ENCODE measurements around the gene CCDC85C.

The CCDC85C gene

DNA sequence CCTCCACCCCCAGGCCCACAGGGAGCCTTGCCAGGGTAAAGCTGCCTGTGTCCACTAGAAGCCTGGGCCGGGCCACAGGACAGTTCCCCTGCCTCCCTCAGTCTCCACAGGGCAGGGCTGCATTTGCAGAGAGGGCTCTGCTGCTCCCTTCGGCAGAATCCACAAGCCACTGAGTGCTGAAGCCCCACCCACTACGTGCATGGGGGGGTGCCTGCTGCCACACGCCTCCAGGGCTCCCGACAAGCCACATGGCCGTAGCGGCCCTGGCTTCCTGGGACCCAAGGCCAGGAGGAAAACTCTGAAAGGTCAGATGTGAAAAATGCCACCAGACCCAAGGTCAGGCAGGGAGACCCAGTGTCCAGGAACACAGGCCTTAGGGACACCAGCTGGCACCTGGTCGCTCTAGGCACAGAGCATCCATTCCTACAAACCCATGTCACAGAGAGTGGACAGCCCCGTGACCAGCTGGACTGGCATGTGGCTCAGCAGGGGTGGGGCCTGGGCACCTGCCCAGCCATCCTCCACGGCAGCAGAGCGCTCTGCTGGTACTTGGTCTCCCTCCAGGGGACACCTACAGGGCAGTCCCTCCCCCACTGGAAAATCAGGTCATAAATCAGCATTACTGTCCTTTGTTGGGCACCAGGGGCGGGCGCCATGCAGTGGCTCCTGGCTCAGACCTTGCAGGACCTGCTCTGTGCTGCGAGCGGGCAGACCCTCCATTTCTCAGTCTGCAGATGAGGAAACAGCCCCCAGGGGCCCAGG is 42.9 kb downstream of the CCDC85C start:
- no peak for DNase-seq (ENCODE audit: low spot score)
- TF ChIP-seq, protein P1, sequence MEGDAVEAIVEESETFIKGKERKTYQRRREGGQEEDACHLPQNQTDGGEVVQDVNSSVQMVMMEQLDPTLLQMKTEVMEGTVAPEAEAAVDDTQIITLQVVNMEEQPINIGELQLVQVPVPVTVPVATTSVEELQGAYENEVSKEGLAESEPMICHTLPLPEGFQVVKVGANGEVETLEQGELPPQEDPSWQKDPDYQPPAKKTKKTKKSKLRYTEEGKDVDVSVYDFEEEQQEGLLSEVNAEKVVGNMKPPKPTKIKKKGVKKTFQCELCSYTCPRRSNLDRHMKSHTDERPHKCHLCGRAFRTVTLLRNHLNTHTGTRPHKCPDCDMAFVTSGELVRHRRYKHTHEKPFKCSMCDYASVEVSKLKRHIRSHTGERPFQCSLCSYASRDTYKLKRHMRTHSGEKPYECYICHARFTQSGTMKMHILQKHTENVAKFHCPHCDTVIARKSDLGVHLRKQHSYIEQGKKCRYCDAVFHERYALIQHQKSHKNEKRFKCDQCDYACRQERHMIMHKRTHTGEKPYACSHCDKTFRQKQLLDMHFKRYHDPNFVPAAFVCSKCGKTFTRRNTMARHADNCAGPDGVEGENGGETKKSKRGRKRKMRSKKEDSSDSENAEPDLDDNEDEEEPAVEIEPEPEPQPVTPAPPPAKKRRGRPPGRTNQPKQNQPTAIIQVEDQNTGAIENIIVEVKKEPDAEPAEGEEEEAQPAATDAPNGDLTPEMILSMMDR (IDR thresholded peaks at IDR 0.05; ENCODE audit: extremely low read depth, insufficient read depth, missing control alignments), result no peak
- in situ Hi-C loops (cut with MboI; ENCODE audit: low pct_unique_long_range_greater_than_20kb, low sequenced_read_pairs, unreplicated experiment), result no loop called here

DNA sequence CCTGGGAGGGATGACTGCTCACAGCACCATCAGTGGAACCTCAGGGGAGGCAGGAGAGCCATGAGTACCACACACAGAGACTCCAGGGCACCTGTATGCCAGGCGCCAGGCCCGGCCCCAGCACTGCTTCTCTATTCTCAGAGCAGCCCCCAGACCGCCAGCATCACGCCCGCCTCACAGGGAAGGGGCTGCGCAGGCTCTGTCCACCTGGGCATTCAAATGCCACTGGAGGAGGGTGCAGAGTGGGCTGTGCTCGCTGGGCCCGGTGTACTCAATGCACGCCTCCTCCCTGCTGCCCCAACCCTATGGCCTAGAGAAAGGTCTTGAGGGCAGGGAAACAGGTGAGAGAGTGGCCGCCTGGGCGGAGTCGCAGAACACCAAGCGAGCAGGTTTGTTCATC is 43.6 kb downstream of the CCDC85C start:
- TF ChIP-seq, protein P1 (IDR thresholded peaks at IDR 0.05; ENCODE audit: extremely low read depth, insufficient read depth, missing control alignments), result no peak
- no peak for DNase-seq (ENCODE audit: low spot score)
- in situ Hi-C loops (cut with MboI; ENCODE audit: low pct_unique_long_range_greater_than_20kb, low sequenced_read_pairs, unreplicated experiment), result no loop called here

DNA sequence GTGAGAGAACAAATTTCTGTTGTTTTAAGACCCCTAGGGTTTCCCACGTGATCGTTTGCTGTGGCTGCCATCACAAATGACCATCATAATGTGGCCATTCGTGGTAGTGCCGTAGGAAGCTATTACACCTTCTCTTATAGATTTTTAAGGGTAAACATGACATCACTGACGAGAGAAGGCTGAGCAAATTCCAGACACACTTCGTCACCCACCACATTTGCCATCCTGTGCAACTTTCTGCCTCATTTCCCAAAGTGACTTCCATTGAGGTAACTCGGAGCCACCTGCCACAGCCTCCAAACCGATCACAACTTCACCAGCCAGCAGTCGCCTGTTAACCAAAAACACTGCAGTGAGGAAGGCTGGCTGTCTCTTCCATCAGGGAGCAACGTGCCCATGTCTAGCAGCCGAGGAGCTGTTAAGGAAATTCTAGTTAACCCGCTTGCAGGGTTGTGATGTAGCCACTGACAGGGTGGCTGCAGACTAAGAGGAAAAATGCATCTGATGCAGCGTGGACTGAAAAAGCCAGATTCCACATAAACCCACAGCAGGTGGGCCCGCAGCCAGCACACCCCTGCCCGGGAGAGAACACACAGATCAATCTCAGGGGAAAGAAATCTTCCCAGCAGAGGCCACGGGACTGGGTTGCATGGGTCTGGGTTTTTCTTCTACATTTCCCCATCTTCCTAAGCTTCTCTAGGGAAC is 44.6 kb downstream of the CCDC85C start:
- in situ Hi-C loops (cut with MboI; ENCODE audit: low pct_unique_long_range_greater_than_20kb, low sequenced_read_pairs, unreplicated experiment), result no loop called here
- TF ChIP-seq, protein P1 (IDR thresholded peaks at IDR 0.05; ENCODE audit: extremely low read depth, insufficient read depth, missing control alignments), result no peak
- no peak for DNase-seq (ENCODE audit: low spot score)

DNA sequence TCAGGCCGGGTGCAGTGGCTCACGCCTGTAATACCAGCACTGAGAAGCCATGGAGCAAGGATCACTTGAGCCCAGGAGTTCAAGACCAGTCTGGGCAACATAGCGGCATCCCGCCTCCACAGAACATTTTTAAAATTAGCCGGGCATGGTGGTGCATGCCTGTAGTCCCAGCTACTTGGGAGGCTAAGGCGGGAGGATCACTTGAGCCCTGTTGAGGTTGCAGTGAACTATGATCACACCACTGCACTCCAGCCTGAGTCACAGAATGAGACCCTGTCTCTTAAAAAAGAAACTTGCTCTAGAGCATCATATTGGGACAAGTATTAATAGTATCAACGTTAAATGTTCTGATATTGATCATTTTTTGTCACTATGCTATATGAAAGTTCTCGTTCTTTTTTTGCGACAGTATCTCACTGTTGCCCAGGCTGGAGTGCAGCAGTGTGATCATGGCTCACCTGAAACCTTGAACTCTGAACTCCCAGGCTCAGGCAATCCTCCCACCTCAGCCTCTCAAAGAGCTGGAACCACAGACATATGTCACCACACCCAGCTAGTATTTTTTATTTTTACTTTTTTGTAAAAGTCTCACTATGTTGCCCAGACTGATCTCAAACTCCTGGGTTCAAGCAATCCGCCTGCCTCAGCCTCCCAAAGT is 47.7 kb downstream of the CCDC85C start:
- no peak for DNase-seq (ENCODE audit: low spot score)
- TF ChIP-seq, protein P1 (IDR thresholded peaks at IDR 0.05; ENCODE audit: extremely low read depth, insufficient read depth, missing control alignments), result no peak
- in situ Hi-C loops (cut with MboI; ENCODE audit: low pct_unique_long_range_greater_than_20kb, low sequenced_read_pairs, unreplicated experiment), result no loop called here

DNA sequence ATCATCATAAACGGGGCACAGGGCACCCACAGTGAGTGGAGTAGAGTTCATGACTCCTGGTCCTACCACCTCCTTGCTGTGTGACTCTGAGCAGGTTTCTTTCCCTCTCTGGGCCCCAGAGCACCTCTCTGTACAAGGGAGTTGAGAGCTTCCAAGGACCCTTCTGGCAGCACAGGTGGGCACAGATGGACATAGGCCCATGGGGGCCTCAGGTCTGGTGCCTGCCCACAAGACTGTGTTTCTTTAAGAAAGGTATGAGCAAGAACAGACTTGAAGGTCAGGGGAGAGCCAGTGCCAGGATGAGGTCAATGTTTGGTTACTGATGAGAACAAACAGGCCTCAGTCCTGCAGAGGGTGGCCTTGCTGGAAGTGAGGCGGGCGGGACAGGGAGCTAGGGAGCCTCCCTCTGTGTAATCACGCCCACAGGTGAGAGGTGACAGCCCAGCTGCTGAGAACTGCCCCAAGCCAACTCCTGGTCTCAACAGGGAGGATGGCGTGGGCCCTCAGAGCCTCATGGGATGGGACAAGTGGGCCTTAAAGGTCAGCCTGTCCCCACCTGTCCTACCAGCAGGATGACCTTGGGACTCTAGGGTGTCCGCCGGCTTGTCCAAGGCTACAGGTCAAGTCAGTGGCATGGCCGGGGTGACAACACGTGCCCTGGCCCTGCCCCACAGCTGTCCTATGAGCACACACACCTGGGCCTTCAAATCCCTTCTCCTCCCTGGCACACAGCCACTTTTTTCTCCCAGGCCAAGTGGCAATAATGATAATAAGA is 49.1 kb downstream of the CCDC85C start:
- in situ Hi-C loops (cut with MboI; ENCODE audit: low pct_unique_long_range_greater_than_20kb, low sequenced_read_pairs, unreplicated experiment), result no loop called here
- no peak for DNase-seq (ENCODE audit: low spot score)
- TF ChIP-seq, protein P1 (IDR thresholded peaks at IDR 0.05; ENCODE audit: extremely low read depth, insufficient read depth, missing control alignments), result no peak

DNA sequence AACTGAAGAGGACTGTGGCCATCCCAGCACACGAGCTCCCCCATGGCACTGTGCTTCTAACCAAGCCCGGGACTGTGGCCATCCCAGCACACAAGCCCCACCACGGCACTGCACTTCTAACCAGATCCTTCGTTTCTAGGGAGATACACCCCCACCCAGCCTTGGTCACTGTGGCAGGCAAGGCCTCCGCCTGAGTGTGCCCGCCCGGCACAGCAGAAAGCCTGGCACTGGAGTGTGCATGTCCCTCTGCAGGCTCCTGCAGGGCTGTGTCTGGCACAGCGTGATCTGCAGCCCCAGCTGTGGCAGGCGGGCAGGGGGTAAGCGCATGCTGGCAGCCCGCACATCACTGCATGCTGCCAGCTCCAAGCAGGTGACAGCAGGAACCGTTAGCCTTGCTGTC is 49.8 kb downstream of the CCDC85C start:
- in situ Hi-C loops (cut with MboI; ENCODE audit: low pct_unique_long_range_greater_than_20kb, low sequenced_read_pairs, unreplicated experiment), result no loop called here
- DNase-seq (ENCODE audit: low spot score), result no peak
- TF ChIP-seq, protein P1 (IDR thresholded peaks at IDR 0.05; ENCODE audit: extremely low read depth, insufficient read depth, missing control alignments), result no peak
